ENCODE data around the gene PRSS36.
"Not testable (repeated sequence)": the region's sequence is repeated elsewhere in the genome, so short reads cannot be mapped to it uniquely, and the experiment has no call there.

The PRSS36 gene

GRCh38 chr16:31183432-31184428 lies 33.9 kb upstream of the PRSS36 start:
- DNase-seq, result no peak

- DNase-seq, result no peak
These were observed 32.5 kb upstream of the PRSS36 start for GRCh38 chr16:31182391-31182790.

GRCh38 chr16:31181102-31181830 lies 31.4 kb upstream of the PRSS36 start:
- DNase-seq, result peak in 1 of 5 experiments; percentile 26

GRCh38 chr16:31179747-31180459 lies 30.0 kb upstream of the PRSS36 start, which contains the start of gene FUS:
Gene FUS, plus strand, starts transcription at chr16:31180139. Its CDS starts 76 bp downstream, at chr16:31180215.
- DNase-seq, result peak; percentile 81 to 94 (median 88)

- no peak for DNase-seq
These were observed 29.4 kb upstream of the PRSS36 start for GRCh38 chr16:31179219-31179746.

- DNase-seq, result peak in 4 of 5 experiments; percentile 17 to 89 (median 50)
These were observed 27.3 kb upstream of the PRSS36 start for GRCh38 chr16:31177136-31177535.

GRCh38 chr16:31170048-31170447 lies 20.2 kb upstream of the PRSS36 start:
- not testable (repeated sequence) for DNase-seq

GRCh38 chr16:31168848-31169247 lies 19.0 kb upstream of the PRSS36 start:
- DNase-seq, result no peak

GRCh38 chr16:31167315-31167714 lies 17.4 kb upstream of the PRSS36 start:
- DNase-seq, result no peak

GRCh38 chr16:31157136-31157535 lies 7.3 kb upstream of the PRSS36 start:
- no peak for DNase-seq

- not testable (repeated sequence) for DNase-seq
These were observed 1.1 kb upstream of the PRSS36 start for GRCh38 chr16:31150976-31151375.

GRCh38 chr16:31149332-31149731 lies 534 bp downstream of the PRSS36 start:
- no peak for DNase-seq

- no peak for DNase-seq
These were observed 970 bp downstream of the PRSS36 start for GRCh38 chr16:31148896-31149295.

- no peak for DNase-seq
These were observed 1.6 kb downstream of the PRSS36 start for GRCh38 chr16:31148281-31148728.

- no peak for DNase-seq
These were observed 2.3 kb downstream of the PRSS36 start for GRCh38 chr16:31147574-31147973.

GRCh38 chr16:31145398-31145990 lies 4.4 kb downstream of the PRSS36 start:
- no peak for DNase-seq

- DNase-seq, result not testable (repeated sequence)
These were observed 5.4 kb downstream of the PRSS36 start for GRCh38 chr16:31144418-31144817.

- no peak for DNase-seq
These were observed 6.1 kb downstream of the PRSS36 start for GRCh38 chr16:31143694-31144148.

GRCh38 chr16:31143011-31143693 lies 6.7 kb downstream of the PRSS36 start:
- no peak for DNase-seq

GRCh38 chr16:31142109-31143010 lies 7.5 kb downstream of the PRSS36 start:
- peak; percentile 90 to 98 (median 96) for DNase-seq
